HG03439 (cell line): Measurements from ENCODE around the gene CETP.
A peak's percentile ranks its signal among the peaks of the same experiment; 100 is the strongest.
"Not testable (repeated sequence)": the region's sequence is repeated elsewhere in the genome, so short reads cannot be mapped to it uniquely, and the experiment has no call there.

ENCODE experiments used
- ATAC-seq: cut with Tn5 transposase; IDR thresholded peaks from one replicate; pipeline ENCODE4 v1.9.1; 2021; ENCODE audit warnings: mild to moderate bottlenecking, moderate library complexity; ENCODE audit not compliant: unreplicated experiment

CETP gene

DNA sequence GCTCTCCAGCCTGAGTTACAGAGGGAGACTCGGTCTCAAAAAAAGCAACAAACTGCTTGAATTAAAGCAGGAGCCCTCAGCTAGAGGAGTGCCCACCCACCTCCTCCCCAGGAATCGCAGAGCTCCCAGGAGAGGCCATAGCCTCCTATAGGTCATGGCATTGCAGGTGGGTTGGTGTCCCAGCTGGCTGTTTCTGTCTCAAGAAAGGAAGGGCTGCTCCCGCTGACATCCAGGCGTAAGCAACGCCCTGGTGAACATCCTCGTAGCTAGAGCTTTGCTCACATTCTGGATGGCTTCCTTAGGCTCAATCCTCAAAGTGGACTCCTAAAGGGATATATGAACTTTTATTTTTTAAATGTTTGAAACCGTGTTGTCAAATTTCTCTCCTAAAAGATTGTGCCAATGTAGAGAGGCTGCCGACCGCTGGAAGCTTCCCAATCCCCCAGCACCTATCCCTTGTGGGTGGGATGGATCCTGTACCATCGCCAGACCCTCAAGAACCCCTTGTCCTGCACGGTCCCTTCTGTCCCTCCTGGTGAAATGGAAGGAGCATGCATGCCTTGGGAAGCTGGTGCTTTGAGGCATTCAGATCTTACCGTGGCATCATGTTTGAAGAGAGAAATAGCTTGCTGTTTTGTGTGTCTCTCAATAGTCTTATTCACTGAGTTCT is 33.5 kb downstream of the CETP start:
- ATAC-seq = no peak

DNA sequence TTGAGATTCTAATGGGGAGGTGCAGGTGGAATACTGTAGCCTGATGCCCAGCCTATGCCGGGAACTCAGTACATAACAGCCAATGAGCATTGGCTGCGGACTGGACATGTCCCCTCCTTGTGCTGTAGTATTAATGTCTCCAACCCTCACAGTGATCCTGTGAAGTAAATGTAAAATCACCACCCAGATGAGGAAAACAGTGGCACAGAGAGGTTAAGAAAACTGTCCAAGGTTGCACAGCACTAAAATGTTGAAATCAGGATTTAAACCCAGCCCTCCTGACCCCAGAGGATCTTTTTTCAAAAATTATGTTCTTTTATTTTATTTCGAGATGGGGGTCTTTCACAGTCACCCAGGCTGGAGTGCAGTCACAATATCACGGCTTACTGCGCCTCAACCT is 35.5 kb downstream of the CETP start:
- ATAC-seq = no peak

DNA sequence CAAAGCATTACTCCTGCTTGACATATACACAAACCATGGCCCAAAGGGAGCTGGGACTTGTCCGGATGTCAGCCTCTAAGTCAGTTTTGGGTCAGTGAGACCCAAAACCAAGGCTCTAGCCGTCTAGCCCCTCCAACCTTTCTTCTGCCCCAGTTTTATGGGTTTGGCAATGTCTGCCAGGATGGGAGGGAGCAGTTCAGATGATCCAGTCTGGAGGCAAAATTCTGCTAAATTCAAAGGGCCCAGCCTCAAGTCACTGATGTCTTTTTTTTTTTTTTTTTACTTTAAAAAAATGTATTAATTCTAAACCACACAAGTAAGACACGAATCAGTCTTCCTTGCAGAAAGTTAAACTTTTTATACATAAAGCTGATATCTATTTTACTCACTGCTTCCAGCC is 36.2 kb downstream of the CETP start:
- ATAC-seq = no peak

DNA sequence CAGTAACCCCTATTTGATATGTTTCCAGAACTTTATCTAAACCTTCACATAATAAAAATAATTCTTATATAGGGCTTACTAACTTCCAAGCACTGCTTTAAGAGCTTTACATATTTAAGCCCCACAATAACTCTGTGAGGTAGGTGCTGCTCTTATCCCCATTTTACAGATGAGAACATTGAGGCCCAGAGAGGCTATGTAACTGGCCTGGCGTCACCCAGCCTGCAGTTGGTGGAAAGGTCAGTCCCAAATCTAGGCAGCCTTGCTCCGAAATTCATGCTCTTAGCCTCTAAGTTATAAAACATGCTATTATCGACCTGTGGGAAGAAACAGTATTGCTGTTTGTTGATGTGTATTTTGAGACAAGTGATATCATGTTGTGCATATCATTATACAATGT is 36.6 kb downstream of the CETP start:
- no peak for ATAC-seq

DNA sequence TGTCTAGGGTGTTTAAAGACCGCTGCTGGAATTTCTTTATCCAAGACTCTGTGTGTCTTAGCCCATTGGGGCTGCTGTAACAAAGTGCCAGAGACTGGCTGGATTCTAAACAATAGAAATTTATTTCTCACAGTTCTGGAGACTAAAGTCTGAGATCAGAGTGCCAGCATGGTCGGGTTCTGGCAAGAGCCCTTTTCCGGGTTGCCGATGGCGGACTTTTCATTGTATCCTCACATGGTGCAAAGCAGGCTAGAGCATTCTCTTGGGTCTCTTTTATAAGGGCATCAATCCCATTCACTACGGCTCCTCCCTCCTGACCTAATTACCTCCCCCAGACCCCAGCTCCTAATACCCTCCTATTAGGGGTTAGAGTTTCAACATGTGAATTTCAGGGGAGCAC is 37.1 kb downstream of the CETP start:
- ATAC-seq = no peak

DNA sequence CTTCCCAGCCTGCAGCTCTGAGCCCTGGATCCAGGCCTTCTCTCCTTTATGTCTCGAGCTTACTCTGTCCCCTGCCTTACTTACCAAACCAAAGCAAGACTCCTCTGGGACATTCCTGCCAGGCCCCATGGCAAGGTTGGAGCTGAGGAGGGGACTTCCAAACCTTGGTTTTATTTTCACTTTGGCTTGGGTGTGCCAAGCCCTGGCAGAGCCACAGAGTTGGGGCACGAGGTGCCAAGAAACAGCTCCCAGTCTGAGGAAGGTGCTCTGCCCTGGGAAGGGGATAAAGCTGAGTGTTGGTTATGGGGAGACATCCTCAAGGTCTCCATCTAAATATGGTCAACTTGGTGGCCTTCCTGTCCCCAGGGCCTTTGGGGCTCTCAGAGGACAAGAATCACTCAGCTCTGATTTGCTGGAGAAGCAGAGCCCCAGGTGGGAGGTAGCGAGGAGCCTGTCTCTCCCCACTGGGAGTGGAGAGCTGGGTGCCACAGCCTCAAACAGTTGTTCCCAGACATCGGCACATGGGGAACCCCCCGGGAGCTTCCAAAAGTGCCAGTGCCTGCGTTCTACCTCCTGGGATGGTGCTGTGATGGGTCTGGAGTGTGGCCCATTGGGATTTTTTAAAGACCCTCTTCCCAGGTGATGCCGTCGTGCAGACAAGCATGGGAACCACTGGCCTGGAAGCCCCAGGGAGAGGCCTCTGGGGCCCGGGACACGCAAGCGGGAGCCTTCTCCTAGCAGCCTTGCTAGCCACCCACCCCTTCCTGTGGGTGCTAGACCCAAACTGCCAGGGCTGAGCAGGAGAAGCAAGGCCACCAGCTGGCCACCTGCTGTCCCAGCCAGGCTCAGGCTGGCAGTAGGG is 37.9 kb downstream of the CETP start:
- ATAC-seq = no peak

DNA sequence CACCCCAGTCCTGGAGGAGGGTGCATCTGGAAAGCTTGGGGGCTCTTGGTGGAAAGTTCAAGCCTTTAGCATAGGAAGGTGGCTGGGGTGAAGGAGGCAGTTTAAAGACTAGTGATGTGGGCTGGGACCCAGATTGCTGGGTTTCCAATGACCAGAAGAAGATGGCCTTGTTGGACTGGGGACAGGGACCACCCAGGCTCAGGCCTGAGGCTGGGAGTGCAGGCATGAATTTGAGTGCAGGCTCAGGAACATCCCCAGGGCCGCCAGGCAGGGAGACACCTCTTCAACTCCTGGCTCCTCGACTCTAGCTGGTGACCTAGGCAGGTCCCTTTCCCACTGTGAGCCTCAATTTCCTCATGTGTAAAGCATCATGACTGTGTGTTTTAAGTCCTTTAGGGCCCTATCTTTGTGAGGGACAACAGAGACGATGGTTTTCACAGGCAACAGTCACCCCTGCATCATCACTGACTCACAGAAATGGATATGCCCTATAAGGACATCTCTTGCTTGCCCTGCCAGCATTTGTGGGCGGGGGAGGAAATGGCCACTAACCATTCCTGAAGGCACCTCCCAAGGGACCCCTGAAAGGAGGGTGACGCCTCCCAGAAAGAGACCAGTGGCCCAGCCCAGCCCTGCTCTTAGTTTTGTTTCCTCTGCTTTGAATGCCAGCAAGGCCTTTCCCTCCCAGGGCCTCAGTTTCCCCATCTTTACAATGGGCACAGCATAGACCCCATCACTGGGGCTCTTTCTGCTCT is 38.7 kb downstream of the CETP start:
- ATAC-seq = peak; percentile 38

DNA sequence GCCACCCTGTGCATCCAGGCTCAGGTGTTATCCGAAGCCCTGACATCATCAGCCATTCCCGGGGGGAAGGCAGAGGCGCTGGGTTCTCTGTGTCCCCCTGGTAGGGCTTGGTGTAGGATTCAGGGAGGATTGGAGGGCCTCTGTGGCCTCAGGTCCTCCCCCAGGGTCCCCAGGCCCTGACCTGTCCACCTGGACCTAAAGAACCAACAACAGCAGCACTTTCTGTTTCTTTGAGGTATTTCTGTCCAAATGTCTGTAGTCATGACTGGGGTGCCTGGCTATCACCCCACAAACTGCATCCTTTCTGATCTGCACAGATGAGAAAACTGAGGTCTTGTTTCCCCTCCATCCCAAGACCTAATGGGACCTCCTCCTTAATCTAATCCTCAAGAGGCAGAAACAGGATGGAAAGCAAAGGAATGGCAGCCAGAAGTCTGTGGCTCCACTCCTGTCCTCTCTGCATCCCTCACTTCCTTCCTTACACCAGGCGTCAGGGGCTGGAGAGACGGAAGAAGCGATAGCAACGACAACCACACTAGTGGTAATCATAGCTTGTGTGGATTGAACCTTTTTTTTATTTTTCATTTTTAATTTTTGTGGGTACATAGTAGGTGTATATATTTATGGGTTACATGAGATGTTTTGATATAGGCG is 39.4 kb downstream of the CETP start:
- no peak for ATAC-seq

DNA sequence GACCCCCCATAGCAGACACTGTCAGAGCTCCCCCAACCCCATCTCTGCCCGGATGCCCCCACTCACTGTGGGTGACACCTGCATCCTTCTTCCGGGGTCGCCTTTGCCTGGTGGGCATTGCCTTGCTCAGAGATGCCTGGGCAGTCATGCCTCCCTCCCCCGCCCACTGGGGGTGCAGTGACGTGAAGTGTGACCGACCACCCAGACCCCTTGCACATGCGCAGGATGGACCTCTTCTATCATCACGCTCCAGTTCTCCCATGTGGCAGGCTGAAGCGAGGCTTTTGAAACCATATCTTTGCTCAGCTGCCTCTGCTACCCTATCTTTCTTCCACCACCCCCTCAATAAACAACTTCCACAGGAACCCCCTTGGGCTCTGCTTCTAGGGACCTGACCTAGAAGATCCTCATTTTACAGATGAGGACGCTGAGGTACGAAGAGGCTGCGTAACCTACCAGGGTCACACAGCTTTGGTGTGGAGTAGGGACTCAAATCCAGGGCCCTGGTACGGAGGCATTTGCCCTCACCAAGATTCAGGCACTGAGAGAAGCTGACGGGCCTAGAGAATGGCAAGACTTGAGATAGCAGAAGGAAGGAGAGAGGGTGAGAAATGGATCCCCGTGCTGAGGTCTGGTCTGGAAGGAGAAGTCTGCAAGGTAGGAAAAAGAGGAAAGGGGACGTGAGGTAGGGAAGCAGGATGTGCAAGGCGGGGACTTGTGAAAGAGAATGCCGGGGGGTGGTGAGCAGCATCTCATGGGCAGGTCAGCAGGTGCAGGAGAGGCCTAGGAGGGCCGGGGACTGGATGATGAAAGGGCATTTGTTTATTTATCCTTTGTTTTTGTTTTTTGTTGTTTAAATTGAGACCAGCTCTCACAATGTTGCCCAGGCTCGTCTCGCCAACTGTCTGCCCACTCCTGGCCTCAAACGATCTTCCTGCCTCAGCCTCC is 42.0 kb downstream of the CETP start:
- no peak for ATAC-seq

DNA sequence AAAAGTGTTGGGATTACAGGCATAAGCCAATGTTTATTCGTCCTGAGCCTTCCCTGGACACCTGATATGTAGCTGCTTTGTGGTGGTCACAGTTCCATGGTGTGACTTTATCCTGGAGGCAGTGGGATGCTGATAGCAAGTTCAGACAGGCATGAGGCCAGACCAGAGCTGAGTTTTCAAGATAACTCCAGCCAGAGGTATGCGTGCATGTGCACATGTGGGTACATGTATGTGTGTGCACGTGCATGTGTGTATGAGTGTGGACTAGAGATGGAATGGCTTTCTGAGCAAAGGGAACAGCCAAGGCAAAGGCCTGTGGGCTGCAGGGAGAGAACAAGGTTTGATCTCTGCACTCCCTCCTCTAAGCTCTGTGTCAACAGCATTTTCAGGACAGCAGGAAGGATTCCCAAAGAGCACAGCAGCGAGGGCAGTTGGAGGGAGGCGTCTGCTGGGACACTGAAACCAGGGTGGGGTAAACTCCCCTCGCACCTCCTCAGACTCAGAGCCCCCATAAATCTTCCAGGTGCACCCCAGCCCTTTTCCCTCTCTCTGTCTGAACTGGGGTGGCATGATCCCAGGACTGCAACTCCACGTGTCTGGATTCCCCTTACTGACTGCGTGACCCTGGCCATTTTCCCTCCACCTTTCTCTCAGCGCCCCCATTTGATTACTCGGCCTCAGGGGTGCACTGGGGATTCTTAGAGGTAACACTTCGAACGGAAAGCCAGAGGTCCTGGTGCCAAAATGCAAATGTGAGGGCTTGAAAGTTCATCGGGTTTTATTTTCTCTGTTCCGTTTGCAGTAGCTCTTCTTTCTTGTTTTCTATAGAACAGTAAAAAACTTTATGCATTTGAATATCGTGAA is 42.9 kb downstream of the CETP start:
- ATAC-seq = no peak

DNA sequence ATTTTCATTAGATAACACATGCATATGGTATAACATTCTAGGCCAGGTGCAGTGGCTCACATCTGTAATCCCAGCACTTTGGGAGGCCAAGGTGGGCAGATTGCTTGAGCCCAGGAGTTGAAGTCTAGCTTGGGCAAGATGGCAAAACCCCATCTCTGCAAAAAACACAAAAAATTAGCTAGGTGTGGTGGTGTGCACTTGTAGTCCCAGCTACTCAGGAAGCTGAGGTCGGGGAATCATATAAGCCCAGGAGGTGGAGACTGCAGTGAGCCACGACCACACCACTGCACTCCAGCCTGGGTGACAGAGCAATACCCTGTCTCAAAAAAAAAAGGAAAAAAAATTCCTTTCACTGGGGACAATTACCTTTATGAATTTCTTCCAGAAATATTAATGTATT is 43.8 kb downstream of the CETP start:
- not testable (repeated sequence) for ATAC-seq

DNA sequence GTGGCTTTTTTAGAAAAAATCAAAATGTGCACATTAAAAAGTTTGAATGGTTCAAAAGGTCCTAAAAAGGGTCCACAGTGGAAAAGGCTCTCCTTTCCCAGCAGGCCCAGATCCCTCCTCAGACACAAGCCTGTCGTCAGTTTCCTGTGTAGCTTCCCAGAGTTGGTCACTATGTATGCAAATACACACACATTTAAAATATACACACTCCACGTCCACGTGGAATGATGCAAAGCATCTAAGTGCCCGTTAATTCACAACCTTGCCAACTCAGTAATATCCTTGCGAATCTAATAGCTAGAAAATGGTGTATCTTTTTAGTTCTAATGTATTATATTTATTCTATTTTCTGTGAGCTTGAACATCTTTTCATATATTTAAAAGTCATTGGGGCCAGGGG is 45.3 kb downstream of the CETP start:
- ATAC-seq = no peak

DNA sequence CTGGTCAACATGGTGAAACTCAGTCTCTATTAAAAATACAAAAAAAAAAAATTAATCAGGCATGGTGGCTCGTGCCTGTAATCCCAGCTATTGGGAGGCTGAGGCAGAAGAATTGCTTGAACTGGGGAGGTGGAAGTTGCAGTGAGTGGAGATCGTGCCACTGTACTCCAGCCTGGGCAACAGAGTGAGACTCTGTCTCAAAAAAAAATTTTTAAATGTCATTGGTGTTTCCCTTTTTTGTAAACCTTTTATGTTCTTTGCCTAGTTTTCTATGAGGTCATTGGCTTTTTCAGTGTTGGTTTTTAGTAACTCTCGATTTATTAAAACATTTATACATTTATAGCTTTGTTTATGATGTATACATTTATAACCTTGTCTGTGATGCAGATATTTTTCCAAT is 45.8 kb downstream of the CETP start:
- ATAC-seq = no peak

DNA sequence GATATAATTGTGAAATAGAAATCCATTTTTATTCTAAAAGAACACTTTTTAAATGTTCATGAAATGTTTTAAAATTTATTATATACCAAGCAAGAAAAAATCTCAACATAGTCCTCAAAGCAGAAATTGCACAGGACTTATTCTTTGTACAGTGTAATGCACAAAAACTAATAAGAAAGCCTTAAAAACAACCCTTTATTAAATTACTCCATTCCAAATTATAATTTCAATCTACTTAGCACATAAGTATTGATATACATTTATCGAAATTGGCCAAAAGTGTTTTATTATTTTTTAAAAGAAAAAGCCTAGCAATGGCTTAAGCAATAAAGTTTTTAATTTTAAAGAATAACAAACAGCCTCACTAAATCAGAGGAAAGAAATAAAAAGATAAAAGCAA is 46.7 kb downstream of the CETP start:
- ATAC-seq = no peak

DNA sequence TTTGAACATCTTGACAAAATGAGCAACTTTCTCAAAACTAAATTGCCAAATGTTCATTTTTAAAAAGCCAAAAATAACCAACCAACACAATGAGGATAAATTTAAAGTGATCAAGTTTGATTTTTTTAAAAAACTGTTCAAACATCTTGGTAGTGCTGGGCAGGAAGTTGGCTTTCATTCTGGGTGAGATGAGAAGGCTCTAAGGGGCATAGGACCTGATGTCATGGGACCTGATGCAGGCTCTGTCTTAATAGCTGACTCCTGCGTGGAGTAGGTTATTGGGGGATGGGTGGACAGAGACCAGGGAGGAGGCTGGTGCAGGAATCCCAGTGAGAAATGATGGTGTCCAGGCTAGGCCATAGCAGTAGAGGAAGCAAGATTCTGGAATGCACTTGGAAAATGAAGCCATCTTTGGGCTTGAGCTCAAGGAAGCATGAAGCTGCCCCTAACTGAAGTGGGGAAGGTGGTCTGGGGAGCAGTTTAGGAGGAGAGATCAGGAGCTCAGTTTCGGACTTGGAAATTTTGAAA is 48.0 kb downstream of the CETP start:
- ATAC-seq = no peak

DNA sequence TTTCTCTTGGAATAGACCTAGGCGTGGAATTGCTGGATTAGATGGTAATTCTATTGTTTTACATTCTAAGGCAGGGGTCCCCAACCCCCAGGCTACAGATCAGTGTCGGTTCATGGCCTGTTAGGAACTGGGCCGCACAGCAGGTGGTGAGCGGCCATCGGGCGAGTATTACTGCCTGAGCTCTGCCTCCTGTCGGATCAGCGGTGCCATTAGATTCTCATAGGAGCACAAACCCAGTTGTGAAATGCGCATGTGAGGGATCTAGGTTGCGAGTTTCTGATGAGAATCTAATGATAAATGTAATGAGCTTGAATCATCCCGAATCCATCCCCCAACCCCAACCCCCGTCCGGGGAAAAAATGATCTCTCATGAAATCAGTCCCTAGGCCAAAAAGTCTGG is 50.6 kb downstream of the CETP start:
- ATAC-seq = no peak

DNA sequence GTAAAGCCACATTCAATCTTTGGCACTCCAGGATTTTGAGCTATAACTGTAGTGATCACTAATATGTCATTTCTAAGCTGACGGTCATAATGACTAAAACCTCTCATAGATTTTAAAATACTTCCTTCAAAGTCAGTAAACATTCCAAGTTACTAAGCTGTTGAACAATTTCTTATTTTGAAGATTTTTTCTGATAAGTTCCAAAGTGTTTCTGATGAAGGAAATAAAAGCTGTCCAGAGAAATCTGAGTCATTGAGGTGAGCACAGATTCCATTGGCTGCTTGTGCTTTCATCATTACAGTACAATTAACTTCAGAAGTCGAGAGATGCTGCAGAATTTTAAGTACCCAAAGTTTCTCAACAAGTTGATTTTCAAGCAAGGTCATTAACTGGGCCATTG is 51.5 kb downstream of the CETP start:
- no peak for ATAC-seq

DNA sequence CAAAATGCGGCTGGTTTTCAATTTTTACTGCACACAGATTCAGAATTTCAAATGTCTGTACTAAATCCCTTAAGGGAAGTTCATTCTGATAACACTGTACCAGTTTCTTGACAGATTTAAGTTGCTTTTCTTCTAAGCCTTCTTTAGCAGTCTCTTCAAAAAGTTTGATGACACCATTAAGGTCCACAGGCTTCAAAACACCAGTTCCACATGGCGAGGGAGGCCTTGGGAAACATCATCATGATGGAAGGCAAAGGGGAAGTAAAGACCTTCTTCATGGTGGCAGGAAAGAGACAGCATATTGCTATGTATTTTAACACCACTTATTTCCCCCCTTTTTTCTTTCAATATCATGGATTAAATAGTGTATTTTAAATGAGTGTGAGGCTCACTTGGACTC is 52.2 kb downstream of the CETP start:
- ATAC-seq = no peak

DNA sequence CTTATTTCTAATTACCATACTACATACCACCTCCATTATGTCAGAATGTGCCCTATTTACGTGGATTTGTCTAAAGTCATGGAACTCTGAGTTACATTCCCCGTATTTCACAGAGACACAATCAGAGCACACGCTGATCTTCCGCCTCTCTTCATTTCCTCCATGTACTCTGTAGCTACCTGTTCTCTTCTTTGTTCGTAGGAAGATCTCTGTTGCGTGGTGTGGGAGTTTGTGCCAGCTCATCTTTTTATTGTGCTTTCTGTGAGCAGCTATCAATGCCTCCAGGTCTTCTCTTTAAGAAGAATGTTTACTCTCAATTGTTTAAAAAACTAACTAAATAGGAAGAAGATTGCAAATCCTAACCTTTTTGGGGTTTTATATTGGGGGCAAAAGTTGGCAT is 54.6 kb downstream of the CETP start:
- no peak for ATAC-seq
